HEK293 (cell line): Measurements from ENCODE around the gene FAM151B.
A peak's percentile ranks its signal among the peaks of the same experiment; 100 is the strongest.

Source experiments
- GLIS2 ChIP-seq: fragments of 450-650 bp; formaldehyde crosslinking; IDR thresholded peaks from 2 replicates; pipeline ENCODE4 v1.5.1; 2016; ENCODE audit warnings: missing biosample characterization, missing genetic modification characterization
- SP2 ChIP-seq: fragments of 450-650 bp; formaldehyde crosslinking; IDR thresholded peaks from 2 replicates; pipeline ENCODE4 v1.5.1; 2016; ENCODE audit warnings: missing biosample characterization, missing genetic modification characterization
- ZBTB17 ChIP-seq: fragments of 450-650 bp; formaldehyde crosslinking; IDR thresholded peaks from 2 replicates; pipeline ENCODE4 v1.5.1; 2016; ENCODE audit warnings: missing biosample characterization, missing genetic modification characterization
- ZFP69B ChIP-seq: fragments of 450-650 bp; formaldehyde crosslinking; IDR thresholded peaks from 2 replicates; pipeline ENCODE4 v1.5.1; 2016; ENCODE audit warnings: missing biosample characterization, missing genetic modification characterization
- ZNF37A ChIP-seq: fragments of 450-650 bp; IDR thresholded peaks from 2 replicates; pipeline ENCODE4 v1.5.1; 2018; ENCODE audit warnings: missing biosample characterization, missing genetic modification characterization
- ZNF423 ChIP-seq: fragments of 450-650 bp; formaldehyde crosslinking; IDR thresholded peaks from 2 replicates; pipeline ENCODE4 v1.5.1; 2016; ENCODE audit warnings: missing biosample characterization, missing genetic modification characterization
- ZNF426 ChIP-seq: fragments of 450-650 bp; formaldehyde crosslinking; IDR thresholded peaks from 2 replicates; pipeline ENCODE4 v1.5.1; 2017; ENCODE audit warnings: missing biosample characterization, missing genetic modification characterization, mild to moderate bottlenecking, inconsistent platforms, moderate library complexity
- ZNF433 ChIP-seq: fragments of 450-650 bp; formaldehyde crosslinking; IDR thresholded peaks from 2 replicates; pipeline ENCODE4 v1.5.1; 2016; ENCODE audit warnings: missing biosample characterization, missing genetic modification characterization, low read depth
- ZNF48 ChIP-seq: fragments of 450-650 bp; formaldehyde crosslinking; IDR thresholded peaks from 2 replicates; pipeline ENCODE4 v1.5.1; 2016; ENCODE audit warnings: missing biosample characterization, missing genetic modification characterization
- ZNF530 ChIP-seq: fragments of 450-650 bp; formaldehyde crosslinking; IDR thresholded peaks from 2 replicates; pipeline ENCODE4 v1.5.1; 2016; ENCODE audit warnings: low read depth, missing biosample characterization, missing genetic modification characterization
- ZNF548 ChIP-seq: fragments of 450-650 bp; formaldehyde crosslinking; IDR thresholded peaks from 2 replicates; pipeline ENCODE4 v1.5.1; 2016; ENCODE audit warnings: missing biosample characterization, missing genetic modification characterization
- ZNF621 ChIP-seq: fragments of 450-650 bp; formaldehyde crosslinking; IDR thresholded peaks from 2 replicates; pipeline ENCODE4 v1.5.1; 2017; ENCODE audit warnings: missing biosample characterization, missing genetic modification characterization
- ZNF626 ChIP-seq: fragments of 450-650 bp; sonication (Bioruptor Pico); formaldehyde crosslinking; IDR thresholded peaks from 2 replicates; pipeline ENCODE4 v1.5.1; 2018; ENCODE audit warnings: missing biosample characterization, missing genetic modification characterization, inconsistent platforms
- ZNF701 ChIP-seq: fragments of 450-650 bp; formaldehyde crosslinking; IDR thresholded peaks from 2 replicates; pipeline ENCODE4 v1.5.1; 2016; ENCODE audit warnings: missing biosample characterization, missing genetic modification characterization
- ZNF707 ChIP-seq: fragments of 450-650 bp; formaldehyde crosslinking; IDR thresholded peaks from 2 replicates; pipeline ENCODE4 v1.5.1; 2016; ENCODE audit warnings: missing biosample characterization, missing genetic modification characterization
- ZNF747 ChIP-seq: fragments of 450-650 bp; formaldehyde crosslinking; IDR thresholded peaks from 2 replicates; pipeline ENCODE4 v1.5.1; 2016; ENCODE audit warnings: missing biosample characterization, missing genetic modification characterization
- ZNF837 ChIP-seq: fragments of 450-650 bp; formaldehyde crosslinking; IDR thresholded peaks from 2 replicates; pipeline ENCODE4 v1.5.1; 2016; ENCODE audit warnings: missing biosample characterization, missing genetic modification characterization
- TF ChIP-seq, protein P1 (sequence below): fragments of 450-650 bp; formaldehyde crosslinking; IDR thresholded peaks from 2 replicates; pipeline ENCODE4 v1.5.1; 2016; ENCODE audit warnings: missing biosample characterization, missing genetic modification characterization
- TF ChIP-seq, protein P2 (sequence below): fragments of 450-650 bp; formaldehyde crosslinking; conservative IDR thresholded peaks from 2 replicates; pipeline ENCODE4 v1.5.1; 2016; ENCODE audit warnings: low read depth, missing biosample characterization, missing genetic modification characterization
- TF ChIP-seq, protein P3 (sequence below): fragments of 450-650 bp; formaldehyde crosslinking; IDR thresholded peaks from 2 replicates; pipeline ENCODE4 v1.5.1; 2016; ENCODE audit warnings: missing biosample characterization, missing genetic modification characterization
- TF ChIP-seq, protein P4 (sequence below): fragments of 450-650 bp; formaldehyde crosslinking; IDR thresholded peaks from 2 replicates; pipeline ENCODE4 v1.5.1; 2016; ENCODE audit warnings: missing biosample characterization, missing genetic modification characterization
- TF ChIP-seq, protein P5 (sequence below): fragments of 450-650 bp; formaldehyde crosslinking; IDR thresholded peaks from 2 replicates; pipeline ENCODE4 v1.5.1; 2017; ENCODE audit warnings: missing biosample characterization, missing genetic modification characterization
- TF ChIP-seq, protein P6 (sequence below): fragments of 450-650 bp; formaldehyde crosslinking; IDR thresholded peaks from 2 replicates; pipeline ENCODE4 v1.5.1; 2016; ENCODE audit warnings: missing biosample characterization, missing genetic modification characterization
- TF ChIP-seq, protein P7 (sequence below): fragments of 450-650 bp; formaldehyde crosslinking; IDR thresholded peaks from 2 replicates; pipeline ENCODE4 v1.5.1; 2016; ENCODE audit warnings: missing biosample characterization, missing genetic modification characterization

Gene FAM151B

DNA sequence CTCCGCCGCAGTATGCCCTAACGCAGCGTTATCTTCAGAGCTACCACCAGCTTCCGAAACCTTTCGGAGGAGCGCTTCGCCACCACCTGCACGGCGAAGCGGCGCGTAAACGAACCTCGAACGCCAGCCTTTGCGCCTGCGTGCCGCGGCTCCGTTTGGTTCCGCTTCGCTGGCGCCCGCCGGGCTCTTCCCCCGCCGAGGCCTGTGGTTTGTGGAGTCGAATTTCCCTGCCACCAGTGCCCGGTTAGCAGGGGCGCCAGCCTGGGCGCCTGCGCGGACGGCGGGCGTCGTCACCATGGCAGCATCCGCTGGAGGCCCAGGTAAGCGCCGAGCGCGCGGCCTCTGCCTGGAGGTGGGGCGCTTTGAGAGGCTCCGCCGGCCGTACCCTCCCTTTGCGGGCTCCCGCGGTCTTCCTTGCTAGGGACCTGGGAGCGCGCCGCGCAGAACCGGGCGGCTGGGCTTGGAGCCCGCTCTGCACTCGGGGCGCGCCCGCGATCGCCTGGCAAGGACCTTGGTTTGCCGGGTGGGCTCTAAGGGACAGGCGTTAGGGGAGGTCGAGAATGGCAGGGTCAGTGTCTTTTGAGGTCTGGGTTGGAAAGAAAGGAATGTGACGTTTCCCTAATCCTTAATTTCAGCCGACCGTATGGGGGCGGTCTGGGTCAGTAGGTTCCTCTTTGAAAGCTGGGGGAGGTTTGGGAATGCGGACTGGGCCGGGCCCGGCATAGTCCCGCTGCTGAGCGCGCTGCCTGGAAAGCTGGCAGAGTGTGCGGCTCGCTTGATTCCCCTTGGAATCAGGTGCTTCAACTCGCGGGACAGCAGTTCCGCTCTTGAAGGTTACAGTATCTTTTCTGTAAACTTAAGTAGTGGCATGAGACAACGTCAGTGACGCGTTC lies at the start of gene FAM151B (continued):
- no peak for TF ChIP-seq ZNF433 (tag by site-specific recombination)
- no peak for TF ChIP-seq ZNF426 (tag by site-specific recombination)
- no peak for TF ChIP-seq ZNF530 (tag by site-specific recombination)
- peak; percentile 94 for TF ChIP-seq GLIS2
- TF ChIP-seq ZNF37A (tag by site-specific recombination): no peak
- TF ChIP-seq, protein P1, sequence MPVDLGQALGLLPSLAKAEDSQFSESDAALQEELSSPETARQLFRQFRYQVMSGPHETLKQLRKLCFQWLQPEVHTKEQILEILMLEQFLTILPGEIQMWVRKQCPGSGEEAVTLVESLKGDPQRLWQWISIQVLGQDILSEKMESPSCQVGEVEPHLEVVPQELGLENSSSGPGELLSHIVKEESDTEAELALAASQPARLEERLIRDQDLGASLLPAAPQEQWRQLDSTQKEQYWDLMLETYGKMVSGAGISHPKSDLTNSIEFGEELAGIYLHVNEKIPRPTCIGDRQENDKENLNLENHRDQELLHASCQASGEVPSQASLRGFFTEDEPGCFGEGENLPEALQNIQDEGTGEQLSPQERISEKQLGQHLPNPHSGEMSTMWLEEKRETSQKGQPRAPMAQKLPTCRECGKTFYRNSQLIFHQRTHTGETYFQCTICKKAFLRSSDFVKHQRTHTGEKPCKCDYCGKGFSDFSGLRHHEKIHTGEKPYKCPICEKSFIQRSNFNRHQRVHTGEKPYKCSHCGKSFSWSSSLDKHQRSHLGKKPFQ (tag by site-specific recombination): no peak
- TF ChIP-seq ZNF548 (tag by site-specific recombination): no peak
- TF ChIP-seq ZFP69B (tag by site-specific recombination): peak; percentile 69
- TF ChIP-seq ZNF747 (tag by site-specific recombination): no peak
- TF ChIP-seq, protein P2, sequence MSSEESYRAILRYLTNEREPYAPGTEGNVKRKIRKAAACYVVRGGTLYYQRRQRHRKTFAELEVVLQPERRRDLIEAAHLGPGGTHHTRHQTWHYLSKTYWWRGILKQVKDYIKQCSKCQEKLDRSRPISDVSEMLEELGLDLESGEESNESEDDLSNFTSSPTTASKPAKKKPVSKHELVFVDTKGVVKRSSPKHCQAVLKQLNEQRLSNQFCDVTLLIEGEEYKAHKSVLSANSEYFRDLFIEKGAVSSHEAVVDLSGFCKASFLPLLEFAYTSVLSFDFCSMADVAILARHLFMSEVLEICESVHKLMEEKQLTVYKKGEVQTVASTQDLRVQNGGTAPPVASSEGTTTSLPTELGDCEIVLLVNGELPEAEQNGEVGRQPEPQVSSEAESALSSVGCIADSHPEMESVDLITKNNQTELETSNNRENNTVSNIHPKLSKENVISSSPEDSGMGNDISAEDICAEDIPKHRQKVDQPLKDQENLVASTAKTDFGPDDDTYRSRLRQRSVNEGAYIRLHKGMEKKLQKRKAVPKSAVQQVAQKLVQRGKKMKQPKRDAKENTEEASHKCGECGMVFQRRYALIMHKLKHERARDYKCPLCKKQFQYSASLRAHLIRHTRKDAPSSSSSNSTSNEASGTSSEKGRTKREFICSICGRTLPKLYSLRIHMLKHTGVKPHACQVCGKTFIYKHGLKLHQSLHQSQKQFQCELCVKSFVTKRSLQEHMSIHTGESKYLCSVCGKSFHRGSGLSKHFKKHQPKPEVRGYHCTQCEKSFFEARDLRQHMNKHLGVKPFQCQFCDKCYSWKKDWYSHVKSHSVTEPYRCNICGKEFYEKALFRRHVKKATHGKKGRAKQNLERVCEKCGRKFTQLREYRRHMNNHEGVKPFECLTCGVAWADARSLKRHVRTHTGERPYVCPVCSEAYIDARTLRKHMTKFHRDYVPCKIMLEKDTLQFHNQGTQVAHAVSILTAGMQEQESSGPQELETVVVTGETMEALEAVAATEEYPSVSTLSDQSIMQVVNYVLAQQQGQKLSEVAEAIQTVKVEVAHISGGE (tag by site-specific recombination): peak; percentile 91
- TF ChIP-seq, protein P3, sequence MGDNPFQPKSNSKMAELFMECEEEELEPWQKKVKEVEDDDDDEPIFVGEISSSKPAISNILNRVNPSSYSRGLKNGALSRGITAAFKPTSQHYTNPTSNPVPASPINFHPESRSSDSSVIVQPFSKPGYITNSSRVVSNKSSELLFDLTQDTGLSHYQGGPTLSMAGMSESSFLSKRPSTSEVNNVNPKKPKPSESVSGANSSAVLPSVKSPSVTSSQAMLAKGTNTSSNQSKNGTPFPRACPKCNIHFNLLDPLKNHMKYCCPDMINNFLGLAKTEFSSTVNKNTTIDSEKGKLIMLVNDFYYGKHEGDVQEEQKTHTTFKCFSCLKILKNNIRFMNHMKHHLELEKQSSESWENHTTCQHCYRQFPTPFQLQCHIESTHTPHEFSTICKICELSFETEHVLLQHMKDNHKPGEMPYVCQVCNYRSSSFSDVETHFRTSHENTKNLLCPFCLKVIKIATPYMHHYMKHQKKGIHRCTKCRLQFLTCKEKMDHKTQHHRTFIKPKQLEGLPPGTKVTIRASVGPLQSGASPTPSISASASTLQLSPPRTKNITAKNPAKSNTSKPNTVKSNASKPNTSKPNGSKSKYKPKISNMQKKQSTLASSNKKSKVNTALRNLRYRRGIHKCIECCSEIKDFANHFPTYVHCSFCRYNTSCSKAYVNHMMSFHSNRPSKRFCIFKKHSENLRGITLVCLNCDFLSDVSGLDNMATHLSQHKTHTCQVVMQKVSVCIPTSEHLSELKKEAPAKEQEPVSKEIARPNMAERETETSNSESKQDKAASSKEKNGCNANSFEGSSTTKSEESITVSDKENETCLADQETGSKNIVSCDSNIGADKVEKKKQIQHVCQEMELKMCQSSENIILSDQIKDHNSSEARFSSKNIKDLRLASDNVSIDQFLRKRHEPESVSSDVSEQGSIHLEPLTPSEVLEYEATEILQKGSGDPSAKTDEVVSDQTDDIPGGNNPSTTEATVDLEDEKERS: no peak
- TF ChIP-seq ZNF423: no peak
- TF ChIP-seq, protein P4, sequence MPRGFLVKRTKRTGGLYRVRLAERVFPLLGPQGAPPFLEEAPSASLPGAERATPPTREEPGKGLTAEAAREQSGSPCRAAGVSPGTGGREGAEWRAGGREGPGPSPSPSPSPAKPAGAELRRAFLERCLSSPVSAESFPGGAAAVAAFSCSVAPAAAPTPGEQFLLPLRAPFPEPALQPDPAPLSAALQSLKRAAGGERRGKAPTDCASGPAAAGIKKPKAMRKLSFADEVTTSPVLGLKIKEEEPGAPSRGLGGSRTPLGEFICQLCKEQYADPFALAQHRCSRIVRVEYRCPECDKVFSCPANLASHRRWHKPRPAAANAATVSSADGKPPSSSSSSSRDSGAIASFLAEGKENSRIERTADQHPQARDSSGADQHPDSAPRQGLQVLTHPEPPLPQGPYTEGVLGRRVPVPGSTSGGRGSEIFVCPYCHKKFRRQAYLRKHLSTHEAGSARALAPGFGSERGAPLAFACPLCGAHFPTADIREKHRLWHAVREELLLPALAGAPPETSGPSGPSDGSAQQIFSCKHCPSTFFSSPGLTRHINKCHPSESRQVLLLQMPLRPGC: peak; percentile 65; the same call in 1 of the 2 replicates
- no peak for TF ChIP-seq ZNF837 (tag by site-specific recombination)
- TF ChIP-seq ZNF626 (tag by site-specific recombination): no peak
- TF ChIP-seq ZNF707 (tag by site-specific recombination): no peak
- TF ChIP-seq ZNF48 (tag by site-specific recombination): no peak
- no peak for TF ChIP-seq ZNF621 (tag by site-specific recombination)
- TF ChIP-seq, protein P5, sequence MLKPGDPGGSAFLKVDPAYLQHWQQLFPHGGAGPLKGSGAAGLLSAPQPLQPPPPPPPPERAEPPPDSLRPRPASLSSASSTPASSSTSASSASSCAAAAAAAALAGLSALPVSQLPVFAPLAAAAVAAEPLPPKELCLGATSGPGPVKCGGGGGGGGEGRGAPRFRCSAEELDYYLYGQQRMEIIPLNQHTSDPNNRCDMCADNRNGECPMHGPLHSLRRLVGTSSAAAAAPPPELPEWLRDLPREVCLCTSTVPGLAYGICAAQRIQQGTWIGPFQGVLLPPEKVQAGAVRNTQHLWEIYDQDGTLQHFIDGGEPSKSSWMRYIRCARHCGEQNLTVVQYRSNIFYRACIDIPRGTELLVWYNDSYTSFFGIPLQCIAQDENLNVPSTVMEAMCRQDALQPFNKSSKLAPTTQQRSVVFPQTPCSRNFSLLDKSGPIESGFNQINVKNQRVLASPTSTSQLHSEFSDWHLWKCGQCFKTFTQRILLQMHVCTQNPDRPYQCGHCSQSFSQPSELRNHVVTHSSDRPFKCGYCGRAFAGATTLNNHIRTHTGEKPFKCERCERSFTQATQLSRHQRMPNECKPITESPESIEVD (tag by site-specific recombination): no peak
- TF ChIP-seq ZBTB17 (tag by site-specific recombination): peak; percentile 96
- no peak for TF ChIP-seq ZNF701 (tag by site-specific recombination)
- TF ChIP-seq, protein P6, sequence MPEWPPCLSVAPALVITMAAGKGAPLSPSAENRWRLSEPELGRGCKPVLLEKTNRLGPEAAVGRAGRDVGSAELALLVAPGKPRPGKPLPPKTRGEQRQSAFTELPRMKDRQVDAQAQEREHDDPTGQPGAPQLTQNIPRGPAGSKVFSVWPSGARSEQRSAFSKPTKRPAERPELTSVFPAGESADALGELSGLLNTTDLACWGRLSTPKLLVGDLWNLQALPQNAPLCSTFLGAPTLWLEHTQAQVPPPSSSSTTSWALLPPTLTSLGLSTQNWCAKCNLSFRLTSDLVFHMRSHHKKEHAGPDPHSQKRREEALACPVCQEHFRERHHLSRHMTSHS (tag by site-specific recombination): no peak
- TF ChIP-seq SP2 (tag by site-specific recombination): peak; percentile 61
- TF ChIP-seq, protein P7, sequence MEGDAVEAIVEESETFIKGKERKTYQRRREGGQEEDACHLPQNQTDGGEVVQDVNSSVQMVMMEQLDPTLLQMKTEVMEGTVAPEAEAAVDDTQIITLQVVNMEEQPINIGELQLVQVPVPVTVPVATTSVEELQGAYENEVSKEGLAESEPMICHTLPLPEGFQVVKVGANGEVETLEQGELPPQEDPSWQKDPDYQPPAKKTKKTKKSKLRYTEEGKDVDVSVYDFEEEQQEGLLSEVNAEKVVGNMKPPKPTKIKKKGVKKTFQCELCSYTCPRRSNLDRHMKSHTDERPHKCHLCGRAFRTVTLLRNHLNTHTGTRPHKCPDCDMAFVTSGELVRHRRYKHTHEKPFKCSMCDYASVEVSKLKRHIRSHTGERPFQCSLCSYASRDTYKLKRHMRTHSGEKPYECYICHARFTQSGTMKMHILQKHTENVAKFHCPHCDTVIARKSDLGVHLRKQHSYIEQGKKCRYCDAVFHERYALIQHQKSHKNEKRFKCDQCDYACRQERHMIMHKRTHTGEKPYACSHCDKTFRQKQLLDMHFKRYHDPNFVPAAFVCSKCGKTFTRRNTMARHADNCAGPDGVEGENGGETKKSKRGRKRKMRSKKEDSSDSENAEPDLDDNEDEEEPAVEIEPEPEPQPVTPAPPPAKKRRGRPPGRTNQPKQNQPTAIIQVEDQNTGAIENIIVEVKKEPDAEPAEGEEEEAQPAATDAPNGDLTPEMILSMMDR: peak; percentile 79
